ENCODE results near the gene SH3BP1.

Gene SH3BP1

DNA sequence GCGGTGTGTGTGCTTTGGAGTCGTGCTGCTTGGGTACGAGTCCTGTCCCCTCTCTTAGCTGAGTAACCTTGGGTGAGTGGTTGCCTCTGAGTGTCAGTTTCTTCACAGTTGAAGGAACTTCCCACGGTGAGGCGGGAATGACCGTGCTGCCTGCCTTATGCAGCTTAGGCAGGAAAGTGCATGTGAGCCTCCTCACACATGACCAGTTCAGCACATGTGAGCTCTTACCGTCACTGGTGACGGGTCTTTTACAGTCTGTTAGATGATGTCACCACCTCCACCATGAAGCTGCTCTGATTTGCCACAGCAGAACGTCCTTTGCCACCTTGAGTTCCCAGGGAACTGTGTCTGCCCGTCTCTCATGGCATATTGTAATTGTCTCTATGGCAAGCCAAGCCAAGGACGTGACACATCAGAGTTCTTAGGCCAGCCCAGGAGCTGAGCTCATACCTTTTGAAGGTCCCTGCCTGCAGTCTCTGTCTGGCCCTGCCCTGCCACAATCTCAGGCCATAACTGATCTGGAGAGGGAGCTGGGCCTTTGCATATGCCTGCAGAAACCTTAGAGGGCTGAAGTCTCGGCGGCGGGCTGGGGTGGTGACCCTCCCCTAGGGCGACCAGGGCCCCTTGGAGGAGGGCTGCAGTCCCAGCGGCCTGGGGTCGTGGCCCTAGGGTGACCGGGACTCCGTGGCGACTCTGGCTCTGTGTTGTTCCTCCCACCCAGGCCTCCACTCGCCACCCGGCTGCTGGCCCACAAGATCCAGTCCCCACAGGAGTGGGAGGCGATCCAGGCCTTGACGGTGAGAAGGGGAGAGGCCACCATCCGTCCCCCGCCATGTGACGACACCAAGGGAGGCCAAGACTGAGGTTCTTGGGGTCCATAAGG is 23.0 kb upstream of the SH3BP1 start:
- no peak for DNase-seq (ENCODE audit: low read depth)

DNA sequence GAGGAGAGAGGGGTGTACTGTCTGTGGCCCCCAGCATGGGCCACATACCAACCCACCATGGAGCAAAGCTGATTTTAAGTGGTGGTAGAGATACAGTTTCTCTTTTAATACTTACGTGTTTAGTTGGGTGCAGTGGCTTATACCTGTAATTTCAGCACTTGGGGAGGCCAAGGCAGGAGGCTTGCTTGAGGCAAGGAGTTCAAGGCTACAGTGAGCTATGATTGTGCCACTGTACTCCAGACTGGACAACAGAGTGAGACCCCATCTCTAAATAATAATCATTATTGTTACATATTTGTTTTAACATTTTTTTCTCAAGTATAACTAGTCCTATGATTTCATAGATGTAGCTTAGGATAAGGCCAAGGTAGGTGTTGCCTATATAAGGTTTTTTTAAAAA is 22.0 kb upstream of the SH3BP1 start:
- no peak for DNase-seq (ENCODE audit: low read depth)

- DNase-seq (ENCODE audit: low read depth): no peak
Measured at GRCh38 chr22:37618072-37618656, 21.3 kb upstream of the SH3BP1 start.

GRCh38 chr22:37618674-37619073 is 20.8 kb upstream of the SH3BP1 start:
- DNase-seq (ENCODE audit: low read depth): no peak

DNA sequence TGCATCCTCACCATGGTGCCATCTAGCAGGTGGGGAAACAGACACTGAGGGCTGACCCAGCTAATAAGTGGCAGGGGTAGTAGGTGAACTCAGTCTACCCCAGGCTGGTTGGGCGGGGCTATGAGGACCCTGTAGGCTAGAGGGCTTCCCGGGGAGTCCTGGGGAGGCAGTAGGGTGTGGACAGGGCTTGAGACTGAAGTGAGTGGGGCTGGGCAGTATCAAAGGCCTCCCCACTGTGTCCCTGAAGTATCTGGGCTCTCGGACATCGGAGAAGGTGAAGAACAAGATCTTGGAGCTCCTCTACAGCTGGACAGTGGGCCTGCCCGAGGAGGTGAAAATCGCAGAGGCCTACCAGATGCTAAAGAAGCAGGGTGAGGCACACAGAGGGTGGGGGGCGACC is 19.5 kb upstream of the SH3BP1 start:
- no peak for DNase-seq (ENCODE audit: low read depth)

- no peak for DNase-seq (ENCODE audit: low read depth)
Measured at GRCh38 chr22:37621352-37621860, 18.1 kb upstream of the SH3BP1 start.

GRCh38 chr22:37623075-37624016 is 16.1 kb upstream of the SH3BP1 start:
- DNase-seq (ENCODE audit: low read depth): peak; percentile 66

DNA sequence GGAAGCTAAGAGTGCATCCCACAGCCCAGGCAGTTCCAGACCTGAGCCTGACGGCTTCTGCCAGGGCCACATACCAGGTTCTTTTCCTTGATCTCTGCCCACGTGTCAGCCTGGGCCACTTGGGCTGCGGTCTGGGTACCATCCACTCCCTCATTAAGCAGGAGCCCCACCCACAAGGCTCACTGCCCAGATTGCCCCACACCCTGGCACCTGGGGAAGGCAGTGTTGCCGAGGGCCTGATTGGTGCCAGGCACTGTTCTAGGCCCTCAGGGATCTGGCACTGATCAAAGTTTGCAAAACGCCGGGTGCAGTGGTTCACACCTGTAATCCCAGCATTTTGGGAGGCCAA is 15.5 kb upstream of the SH3BP1 start:
- DNase-seq (ENCODE audit: low read depth): no peak

GRCh38 chr22:37624876-37625275 is 14.6 kb upstream of the SH3BP1 start:
- DNase-seq (ENCODE audit: low read depth): no peak

DNA sequence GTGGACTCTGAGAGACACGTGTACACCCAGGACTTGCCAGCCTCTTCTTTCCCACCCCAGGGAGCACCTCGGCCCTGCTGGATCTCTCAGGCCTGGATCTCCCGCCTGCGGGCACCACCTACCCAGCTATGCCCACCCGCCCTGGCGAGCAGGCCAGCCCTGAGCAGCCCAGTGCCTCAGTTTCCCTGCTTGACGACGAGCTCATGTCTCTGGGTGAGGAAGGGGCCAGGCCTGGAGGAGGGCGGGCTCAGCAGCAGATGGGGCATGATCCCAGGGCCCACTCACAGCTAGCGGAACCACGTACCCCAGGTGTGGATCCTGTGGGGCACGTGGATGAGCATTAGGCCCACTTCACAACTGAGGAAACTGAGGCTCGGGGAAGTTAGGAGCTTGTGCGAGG is 13.7 kb upstream of the SH3BP1 start:
- DNase-seq (ENCODE audit: low read depth): no peak

- DNase-seq (ENCODE audit: low read depth): no peak
Measured at GRCh38 chr22:37626144-37626543, 13.3 kb upstream of the SH3BP1 start.

GRCh38 chr22:37626556-37627075 is 12.9 kb upstream of the SH3BP1 start:
- DNase-seq (ENCODE audit: low read depth): no peak

GRCh38 chr22:37627121-37627520 is 12.3 kb upstream of the SH3BP1 start:
- DNase-seq (ENCODE audit: low read depth): no peak

- no peak for DNase-seq (ENCODE audit: low read depth)
Measured at GRCh38 chr22:37627545-37627944, 11.9 kb upstream of the SH3BP1 start.

DNA sequence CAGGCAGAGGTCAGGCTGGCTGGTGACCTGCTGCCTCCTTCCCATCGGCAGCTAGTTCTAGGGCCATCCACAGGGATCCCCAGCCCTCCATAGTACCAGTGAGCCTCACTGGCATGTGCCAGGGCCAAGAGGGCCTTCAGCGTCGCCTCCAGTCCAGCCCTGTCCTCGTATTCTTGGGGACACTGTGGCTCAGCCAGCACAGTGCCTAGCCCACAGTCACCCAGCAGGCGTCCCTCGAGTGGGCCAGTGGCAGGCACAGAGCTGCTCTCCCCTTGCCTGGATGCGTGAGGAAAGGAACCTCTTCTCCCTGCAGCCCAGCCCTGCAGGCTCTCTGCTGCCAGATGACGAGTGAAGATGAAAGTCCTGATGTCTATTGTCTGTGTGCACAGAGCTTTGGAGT is 10.6 kb upstream of the SH3BP1 start:
- DNase-seq (ENCODE audit: low read depth): no peak

DNA sequence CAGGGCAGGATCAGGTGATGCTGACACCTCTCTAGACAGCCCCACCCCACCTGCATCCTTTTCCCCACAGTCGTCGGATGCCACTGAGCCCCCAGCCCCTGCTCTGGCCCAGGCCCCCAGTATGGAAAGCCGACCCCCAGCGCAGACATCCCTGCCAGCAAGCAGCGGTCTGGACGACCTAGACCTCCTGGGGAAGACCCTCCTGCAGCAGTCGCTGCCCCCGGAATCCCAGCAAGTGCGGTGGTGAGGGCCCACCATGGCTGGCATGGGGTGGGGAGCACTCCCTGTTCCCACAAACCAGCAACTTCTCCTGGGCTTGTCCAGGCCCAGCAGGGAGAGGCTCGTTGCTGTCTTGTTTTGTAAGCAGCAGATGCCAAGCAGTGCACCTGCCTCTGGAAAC is 9.5 kb upstream of the SH3BP1 start:
- DNase-seq (ENCODE audit: low read depth): no peak

GRCh38 chr22:37630839-37631435 is 8.5 kb upstream of the SH3BP1 start:
- DNase-seq (ENCODE audit: low read depth): no peak

DNA sequence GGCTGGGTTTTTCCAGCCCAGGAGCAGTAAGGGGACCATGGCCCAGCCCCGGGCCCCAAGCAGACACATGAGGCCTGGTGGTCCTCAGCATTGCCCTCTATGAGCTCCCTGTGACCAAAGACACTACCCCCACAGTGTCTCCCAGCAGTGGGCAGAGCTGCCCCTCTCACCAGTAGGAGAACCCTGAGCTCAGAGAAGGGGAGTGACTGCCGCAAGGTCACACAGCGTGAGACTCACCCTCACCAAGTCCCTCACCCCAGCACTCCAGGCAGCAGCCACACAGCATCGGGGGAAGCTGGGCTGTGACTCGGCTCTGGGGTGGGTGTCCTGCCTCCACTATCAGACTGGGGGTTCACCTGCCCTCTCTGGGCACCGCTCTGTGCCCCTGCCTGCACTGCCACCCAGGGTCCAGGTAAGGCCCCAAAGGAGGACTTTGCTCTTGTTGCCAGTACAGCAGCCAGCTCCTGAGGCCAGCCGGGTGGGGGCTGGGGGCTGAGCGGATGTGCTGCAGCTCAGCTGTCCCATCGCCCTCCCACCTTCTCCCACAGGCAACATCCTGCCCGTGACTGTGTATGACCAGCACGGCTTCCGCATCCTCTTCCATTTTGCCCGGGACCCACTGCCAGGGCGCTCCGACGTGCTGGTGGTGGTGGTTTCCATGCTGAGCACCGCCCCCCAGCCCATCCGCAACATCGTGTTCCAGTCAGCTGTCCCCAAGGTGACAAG is 7.9 kb upstream of the SH3BP1 start:
- no peak for DNase-seq (ENCODE audit: low read depth)

DNA sequence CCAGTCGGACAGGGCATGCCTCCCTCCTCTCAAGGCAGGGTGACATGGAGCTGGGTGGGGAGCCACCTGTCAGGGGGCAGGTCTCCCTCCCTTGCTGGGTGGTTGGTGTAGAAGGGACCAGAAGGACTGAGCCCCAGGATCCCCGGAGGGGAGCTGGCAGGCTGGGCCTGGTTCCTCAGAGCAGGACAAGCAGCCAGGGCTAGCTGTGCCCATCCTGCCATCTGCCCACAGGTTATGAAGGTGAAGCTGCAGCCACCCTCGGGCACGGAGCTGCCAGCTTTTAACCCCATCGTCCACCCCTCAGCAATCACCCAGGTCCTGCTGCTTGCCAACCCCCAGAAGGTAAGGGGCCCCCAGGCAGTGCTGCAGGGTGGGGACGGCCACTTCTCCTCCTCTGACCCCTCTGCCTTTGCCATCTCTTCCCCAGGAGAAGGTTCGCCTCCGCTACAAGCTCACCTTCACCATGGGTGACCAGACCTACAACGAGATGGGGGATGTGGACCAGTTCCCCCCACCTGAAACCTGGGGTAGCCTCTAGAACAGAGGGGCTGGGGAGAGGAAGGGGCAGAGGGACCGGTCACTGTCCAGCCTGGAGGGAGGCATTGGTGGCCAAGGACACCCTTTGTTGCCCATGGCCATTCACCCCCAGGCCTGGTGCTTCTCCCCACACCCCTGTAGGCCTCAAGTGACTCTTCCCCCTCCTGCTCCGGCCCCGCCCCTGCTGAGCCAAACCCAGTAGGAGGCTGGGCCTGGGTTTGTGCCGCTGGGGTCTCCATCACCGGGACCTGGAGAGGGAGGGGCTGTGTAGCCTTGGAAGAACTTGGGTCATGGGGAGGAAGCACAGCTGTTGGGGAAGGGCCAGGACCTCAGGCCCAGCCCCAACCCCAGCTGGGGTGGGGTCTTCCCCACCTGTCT is 7.0 kb upstream of the SH3BP1 start:
- DNase-seq (ENCODE audit: low read depth): no peak

- DNase-seq (ENCODE audit: low read depth): no peak
Measured at GRCh38 chr22:37633089-37633624, 6.3 kb upstream of the SH3BP1 start.

Measured in stimulated activated CD8-positive, alpha-beta memory T cell treated with anti-CD3 and anti-CD28 coated beads, Interleukin-12 subunit alpha, Interleukin-12 subunit beta, amount 100 ng/mL, for 1 hour (primary cell).